HG03103 (cell line): ENCODE results near the gene EPHA10.

ENCODE experiments used
- ATAC-seq: cut with Tn5 transposase; IDR thresholded peaks from one replicate; pipeline ENCODE4 v1.9.1; 2021; ENCODE audit warnings: low read depth; ENCODE audit not compliant: unreplicated experiment

EPHA10 gene

DNA sequence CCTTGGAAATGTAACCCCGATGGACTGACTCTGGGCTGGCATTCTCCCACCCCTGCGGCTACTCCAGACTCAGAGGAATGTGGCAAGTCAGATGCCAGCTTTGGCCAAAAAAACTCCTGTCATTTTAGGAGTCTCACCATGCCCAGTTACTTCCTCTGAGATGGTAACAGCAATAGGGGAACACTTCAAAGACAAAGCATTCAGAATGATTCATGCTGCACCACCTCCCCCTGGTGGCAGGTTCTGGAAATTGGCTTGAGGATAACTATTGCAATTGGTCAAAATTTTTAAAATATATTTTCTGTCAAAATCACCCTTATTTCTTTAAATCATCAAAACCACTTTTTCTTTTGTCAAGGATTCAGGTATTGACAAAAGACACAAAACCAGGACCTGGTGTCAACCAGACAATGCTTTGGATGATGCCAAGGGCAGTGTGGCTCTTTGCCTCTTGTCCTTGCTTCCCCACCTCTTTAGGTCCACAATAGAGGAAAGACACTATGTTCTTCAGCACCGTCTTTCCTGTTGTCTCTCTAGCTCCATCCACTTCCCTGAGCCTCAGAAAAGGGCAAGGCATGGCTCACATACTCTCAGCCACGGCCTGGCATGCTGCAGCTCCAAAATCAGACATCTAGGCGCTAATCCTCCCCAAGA, 82.5 kb downstream of the EPHA10 start:
- ATAC-seq = no peak

DNA sequence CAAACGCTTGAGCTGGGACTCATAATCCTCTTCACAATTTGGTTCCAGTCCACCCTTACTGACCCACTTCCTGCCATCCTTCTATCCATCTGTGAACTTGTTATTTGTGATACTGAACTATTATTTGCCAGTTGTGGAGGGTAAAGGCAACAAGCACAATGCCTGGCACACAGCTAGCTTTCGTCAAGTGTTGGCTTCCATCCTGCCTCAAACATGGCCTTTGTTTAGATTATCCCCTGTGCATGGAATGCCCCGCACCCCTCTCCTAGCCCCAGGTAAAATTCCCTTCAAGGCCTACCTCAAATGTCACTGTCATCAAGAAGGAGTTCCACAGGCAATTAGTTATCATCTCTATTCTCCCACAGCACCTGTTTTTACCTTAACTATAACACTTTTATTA, 84.0 kb downstream of the EPHA10 start:
- no peak for ATAC-seq

DNA sequence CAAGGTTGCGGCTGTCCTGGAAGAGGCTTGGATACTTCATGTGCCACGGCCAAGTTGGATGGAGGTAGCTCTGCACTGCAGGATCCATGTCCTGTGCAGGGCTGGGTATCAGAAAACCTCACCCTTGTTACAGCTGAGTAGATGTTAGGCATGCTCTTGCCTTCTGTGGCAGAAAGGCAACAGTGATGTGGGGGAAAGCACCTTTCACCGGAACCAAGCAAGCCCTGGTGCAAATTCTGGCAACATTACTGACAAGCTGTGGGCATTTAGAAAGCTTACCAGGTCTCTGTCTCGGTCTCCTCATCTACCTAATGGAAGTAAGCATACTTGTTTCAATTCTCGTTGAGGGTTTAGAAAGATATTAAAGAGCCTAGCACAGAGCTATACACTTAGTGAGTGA, 87.1 kb downstream of the EPHA10 start:
- ATAC-seq = no peak

DNA sequence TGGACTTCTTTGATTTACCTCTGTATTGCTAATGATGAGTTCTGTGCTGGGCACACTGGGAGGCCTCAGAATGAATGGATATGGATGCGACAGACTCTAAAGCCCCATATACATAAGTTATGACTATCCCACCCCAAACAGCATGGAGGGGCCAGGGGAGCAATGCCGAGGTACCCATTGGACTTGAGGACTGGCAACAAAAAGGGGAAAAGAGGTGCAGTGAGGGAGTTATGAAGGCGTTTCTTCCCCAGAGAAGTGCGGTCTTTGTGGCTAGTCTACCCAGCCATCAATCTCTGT, 87.8 kb downstream of the EPHA10 start:
- no peak for ATAC-seq

DNA sequence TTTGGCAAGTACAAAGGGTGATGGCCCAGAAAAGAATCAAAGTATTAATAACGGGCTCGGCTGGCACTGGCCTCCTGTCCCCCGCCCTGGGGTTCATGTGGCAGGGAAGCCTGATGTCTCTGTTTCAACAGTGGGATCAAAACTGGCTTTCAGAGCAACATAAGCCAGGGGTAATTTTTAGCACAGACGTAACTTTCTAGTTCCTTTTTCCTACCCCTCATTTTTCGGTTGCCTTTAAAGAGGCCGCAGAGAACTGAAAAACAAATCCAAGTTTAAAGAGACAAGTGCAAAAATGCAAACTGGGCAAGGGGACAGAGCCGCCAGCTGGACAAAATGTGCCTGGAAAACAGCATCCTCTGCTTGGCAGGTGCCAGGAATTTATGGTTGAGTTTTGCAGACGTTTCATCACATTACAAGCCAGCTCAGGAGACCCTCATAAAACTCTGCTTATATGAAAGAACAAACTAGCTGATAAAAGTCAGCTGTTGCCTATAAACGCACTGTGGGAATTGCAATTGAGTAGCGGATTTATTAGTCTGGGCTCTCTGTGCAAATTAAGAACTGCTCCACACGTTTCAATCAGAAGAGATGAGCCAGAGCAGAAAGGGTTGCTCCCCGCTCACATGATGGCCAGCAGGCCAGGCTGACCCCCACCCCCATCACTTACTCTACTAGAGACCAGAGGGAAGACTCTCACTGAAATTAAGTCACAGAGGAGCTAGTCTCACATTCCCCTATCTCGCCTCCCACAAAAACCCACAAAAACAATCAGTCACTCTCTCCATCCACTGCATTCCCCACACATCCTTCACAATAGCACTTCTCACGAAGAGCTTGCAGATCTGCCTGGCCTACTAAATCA, 88.4 kb downstream of the EPHA10 start:
- no peak for ATAC-seq

DNA sequence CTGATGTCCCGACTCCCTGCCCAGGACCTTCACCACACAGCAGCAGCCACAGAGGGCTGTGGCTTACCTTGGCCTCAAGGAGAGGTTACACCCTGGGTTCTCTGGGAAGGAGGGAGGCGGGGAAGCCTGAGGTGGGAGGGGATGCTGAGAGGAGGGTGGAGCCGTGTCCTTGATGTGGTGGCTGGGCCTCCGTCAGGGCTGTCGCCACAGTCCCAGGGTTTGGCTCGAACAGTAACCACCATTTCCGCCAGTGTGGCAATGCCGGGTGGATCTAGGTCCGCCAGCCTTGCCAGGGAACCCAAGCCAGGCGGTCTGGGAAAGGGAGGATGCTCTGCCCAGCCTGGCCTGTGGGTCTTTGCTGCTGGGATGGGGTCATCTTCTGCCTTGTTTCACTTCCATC, 91.0 kb downstream of the EPHA10 start:
- no peak for ATAC-seq

DNA sequence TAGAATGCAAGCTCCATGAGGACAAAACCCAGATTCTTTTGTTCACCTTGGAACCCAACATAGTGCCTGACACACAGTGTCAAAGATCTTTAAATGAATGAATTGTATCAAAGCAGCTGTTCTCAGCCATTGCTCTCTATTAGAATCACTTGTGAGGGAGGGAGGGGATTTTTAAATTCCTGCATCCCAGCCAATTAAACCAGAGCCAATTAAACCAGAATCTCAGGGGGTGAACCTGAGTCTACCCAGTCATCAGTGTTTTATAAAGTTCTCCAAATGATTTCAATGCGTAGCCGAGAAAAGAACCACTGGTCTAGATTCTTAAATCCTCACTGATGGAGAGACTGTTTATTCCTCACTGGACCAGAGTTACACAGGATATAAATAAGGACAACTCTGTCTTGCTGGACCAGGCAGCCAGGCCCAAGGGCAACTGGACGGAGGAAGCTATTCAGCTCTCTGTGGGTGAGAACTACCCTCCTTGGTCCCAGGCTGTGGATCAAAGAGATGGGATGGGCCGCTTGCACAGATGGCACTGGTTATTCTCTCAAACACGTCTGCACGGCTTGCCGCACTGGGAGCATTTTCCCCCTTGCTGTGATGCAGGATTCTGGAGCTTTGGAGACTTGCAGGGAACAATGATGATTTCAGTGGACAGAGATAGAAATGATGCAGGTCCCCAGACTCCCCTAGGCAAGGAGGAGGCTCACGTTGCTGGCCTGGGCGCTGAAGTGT, 92.6 kb downstream of the EPHA10 start:
- ATAC-seq = no peak

DNA sequence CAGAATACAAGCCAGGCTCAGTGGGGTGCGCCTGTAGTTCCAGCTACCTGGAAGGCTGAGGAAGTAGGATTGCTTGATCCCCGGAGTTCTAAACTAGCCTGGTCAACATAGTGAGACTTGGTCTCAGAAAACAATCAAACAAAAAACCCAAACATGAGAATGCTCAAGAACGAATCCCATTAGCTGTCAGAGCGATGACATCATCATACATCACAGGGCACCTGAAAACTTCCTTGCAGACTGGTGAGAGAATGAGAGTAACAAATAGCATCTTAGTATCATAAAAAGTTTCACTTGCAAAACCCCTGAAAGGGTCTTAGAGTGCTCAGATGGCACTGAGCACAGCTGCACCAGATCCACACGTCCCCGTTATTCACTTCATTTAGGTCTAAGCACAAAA, 93.7 kb downstream of the EPHA10 start:
- no peak for ATAC-seq

DNA sequence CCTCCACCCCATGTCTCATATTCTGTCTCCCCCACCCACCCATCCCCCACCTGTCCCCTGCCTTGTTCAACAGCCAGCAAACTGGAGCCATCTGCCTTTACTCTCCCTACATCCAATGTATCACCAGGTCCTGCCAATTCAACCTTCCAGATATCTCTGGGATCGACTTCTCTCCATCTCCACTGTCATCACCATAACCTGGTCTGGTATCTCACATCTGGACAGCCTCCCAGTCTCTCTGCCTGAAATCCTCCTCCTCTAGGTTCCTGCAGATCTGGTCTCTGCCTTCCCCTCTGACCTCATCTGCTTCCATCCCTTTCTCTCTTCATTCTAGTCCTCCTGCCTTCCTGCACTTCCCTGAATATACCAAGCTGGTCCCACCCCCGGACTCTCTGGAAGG, 94.8 kb downstream of the EPHA10 start:
- no peak for ATAC-seq

DNA sequence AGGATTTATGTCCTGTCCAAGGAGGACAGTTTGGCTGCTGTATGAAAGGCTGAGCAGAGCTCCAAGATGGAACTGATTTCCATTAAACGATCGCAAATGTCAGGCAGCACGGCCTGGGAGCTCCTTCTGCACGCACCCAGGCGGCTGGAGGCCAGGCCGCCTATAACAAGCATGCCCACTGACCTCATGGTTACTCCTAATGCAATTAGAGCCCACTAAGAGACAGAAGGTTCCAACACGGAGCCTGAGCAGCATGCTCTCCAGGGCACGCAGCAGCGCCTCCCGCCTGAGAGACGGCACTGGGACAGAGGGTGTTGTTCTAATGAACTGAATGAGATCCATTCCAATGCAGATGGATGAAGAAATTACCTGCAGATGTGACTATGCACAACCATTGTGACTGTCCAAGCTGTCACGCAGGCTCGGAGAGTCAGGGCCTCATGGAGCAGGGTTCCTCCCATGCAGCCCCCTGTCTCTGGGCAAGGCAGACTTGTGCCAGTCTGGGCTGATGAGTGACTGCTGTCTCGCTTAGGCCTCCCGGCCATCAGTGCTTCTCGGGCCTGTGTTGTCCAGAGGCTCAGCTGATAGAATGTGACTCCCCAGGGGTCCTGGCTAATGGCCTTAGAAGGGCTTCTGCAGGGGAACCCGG, 97.8 kb downstream of the EPHA10 start:
- ATAC-seq = no peak

DNA sequence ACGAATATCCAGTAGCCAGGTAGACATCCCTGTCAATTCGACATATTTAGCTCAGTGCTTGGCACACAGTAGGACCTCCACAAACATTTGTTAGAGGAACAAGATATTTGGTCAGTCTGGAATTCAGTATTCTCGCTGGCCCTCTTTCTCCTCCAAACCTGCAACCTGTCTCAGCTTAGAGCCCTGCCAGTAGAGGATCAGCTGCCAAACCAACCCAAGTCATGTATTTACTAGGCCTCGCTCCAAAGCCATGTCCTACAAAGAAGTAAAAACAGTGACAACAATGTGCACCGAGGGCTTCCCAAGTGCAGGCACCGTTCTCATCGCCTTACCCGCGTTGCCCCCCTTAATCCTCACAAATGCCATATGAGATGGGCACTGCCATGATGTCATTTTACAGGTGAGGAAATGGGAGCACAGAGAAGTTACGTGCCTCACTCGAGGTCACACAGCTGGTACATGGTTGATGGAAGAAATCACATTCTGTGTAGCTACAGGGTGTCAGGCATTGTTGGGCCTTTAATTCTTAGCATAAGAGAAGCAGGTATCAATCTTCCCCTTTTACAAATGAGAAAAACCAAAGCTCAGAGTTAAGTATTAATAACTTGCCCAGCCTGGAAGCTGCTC, 98.6 kb downstream of the EPHA10 start:
- ATAC-seq = no peak
